K562 (cell line): ENCODE results near the gene RMND5B.

Experiments used
- CBFA2T3 ChIP-seq: fragments of 450-650 bp; IDR thresholded peaks from 2 replicates; pipeline ENCODE4 v1.6.1; 2017
- CBX5 ChIP-seq: IDR thresholded peaks from 2 replicates; pipeline ENCODE4 v1.6.1; 2014; ENCODE audit warnings: low read depth, borderline replicate concordance
- CTCF ChIP-seq, 3 experiments: IDR thresholded peaks in 2 of 3; conservative IDR thresholded peaks in 1 of 3; 2 replicates each; pipeline ENCODE4 v1.5.1; 2011 to 2012; ENCODE audit warnings: low read length in 3 of 3, mild to moderate bottlenecking in 3 of 3, control low read depth in 2 of 3, improper control_type of control experiment in 1 of 3, inconsistent platforms in 1 of 3, low read depth in 1 of 3, mixed read lengths in 1 of 3, moderate library complexity in 1 of 3; ENCODE audit not compliant: insufficient read depth in 2 of 3
- FOSL1 ChIP-seq: fragments of 200-800 bp; sonication (Bioruptor generic); conservative IDR thresholded peaks from 2 replicates; pipeline ENCODE4 v1.6.1; 2016; ENCODE audit warnings: missing genetic modification characterization, missing compliant biosample characterization
- GTF3C2 ChIP-seq: IDR thresholded peaks from 3 replicates; pipeline ENCODE4 v1.6.1; 2011; ENCODE audit warnings: borderline replicate concordance, mild to moderate bottlenecking, moderate library complexity; ENCODE audit not compliant: insufficient read length; ENCODE audit errors: extremely low read depth
- HDAC2 ChIP-seq: fragments of 450-650 bp; IDR thresholded peaks from 2 replicates; pipeline ENCODE4 v1.6.1; 2016; ENCODE audit warnings: mild to moderate bottlenecking
- KDM4B ChIP-seq, 2 experiments: fragments of 450-650 bp in 1 of 2; sonication (generic) in 1 of 2; IDR thresholded peaks; 2 replicates each; pipeline ENCODE4 v1.6.1; 2016 to 2017; ENCODE audit warnings: borderline replicate concordance in 2 of 2, antibody characterized with exemption in 1 of 2, low read depth in 1 of 2, mild to moderate bottlenecking in 1 of 2
- MAX ChIP-seq: sonication (generic); formaldehyde crosslinking; IDR thresholded peaks from 2 replicates; pipeline ENCODE4 v1.9.0; 2022; ENCODE audit warnings: mild to moderate bottlenecking, missing genetic modification reagents
- MTA3 ChIP-seq: fragments of 450-650 bp; formaldehyde crosslinking; IDR thresholded peaks from 2 replicates; pipeline ENCODE4 v1.6.1; 2017; ENCODE audit warnings: mild to moderate bottlenecking, borderline replicate concordance
- PHF8 ChIP-seq: fragments of 200-600 bp; sonication (generic); IDR thresholded peaks from 2 replicates; pipeline ENCODE4 v1.6.1; 2012; ENCODE audit warnings: mixed run types, mild to moderate bottlenecking, inconsistent platforms, low read length, moderate library complexity, borderline replicate concordance
- RB1 ChIP-seq: fragments of 450-650 bp; IDR thresholded peaks from 2 replicates; pipeline ENCODE4 v1.6.1; 2017; ENCODE audit warnings: low read depth, mild to moderate bottlenecking
- YY1 ChIP-seq, 3 experiments: IDR thresholded peaks; 2 replicates each; pipeline ENCODE4 v1.6.1; 2011; ENCODE audit warnings: low read length in 2 of 3, mild to moderate bottlenecking in 2 of 3, moderate library complexity in 2 of 3, borderline replicate concordance in 1 of 3, control low read depth in 1 of 3, low read depth in 1 of 3; ENCODE audit not compliant: insufficient read depth in 3 of 3, insufficient replicate concordance in 2 of 3, control insufficient read depth in 1 of 3, insufficient read length in 1 of 3; ENCODE audit errors: extremely low read depth in 1 of 3
- ZFP91 ChIP-seq: sonication (generic); formaldehyde crosslinking; IDR thresholded peaks from 2 replicates; pipeline ENCODE4 v1.8.0; 2022; ENCODE audit warnings: mild to moderate bottlenecking, missing genetic modification reagents
- ZNF232 ChIP-seq: sonication (generic); formaldehyde crosslinking; IDR thresholded peaks from 2 replicates; pipeline ENCODE4 v1.8.0; 2022; ENCODE audit warnings: mild to moderate bottlenecking, missing genetic modification reagents

- TF ChIP-seq GTF3C2 = no peak
- no peak for TF ChIP-seq CBX5
- TF ChIP-seq FOSL1 (tag) = no peak
- no peak for TF ChIP-seq YY1 (IDR thresholded peaks at IDR 0.05; ENCODE audit: borderline replicate concordance in 1 of 3, control insufficient read depth in 1 of 3, extremely low read depth in 1 of 3, insufficient read depth in 3 of 3, insufficient read length in 1 of 3, insufficient replicate concordance in 2 of 3, low read depth in 1 of 3, low read length in 2 of 3)
- TF ChIP-seq CTCF (IDR thresholded peaks at IDR 0.05 in 2 of 3, conservative IDR thresholded peaks at IDR 0.05 in 1 of 3; ENCODE audit: insufficient read depth in 2 of 3, low read depth in 1 of 3, low read length in 3 of 3) = no peak
- TF ChIP-seq HDAC2 = no peak
- TF ChIP-seq MAX (CRISPR knock-in tag) = no peak
- no peak for TF ChIP-seq ZFP91 (CRISPR knock-in tag)
- no peak for TF ChIP-seq KDM4B (IDR thresholded peaks at IDR 0.05; ENCODE audit: borderline replicate concordance in 2 of 2, low read depth in 1 of 2)
- TF ChIP-seq RB1 = no peak
- no peak for TF ChIP-seq MTA3
- TF ChIP-seq PHF8 = no peak
- TF ChIP-seq CBFA2T3 = no peak
- TF ChIP-seq ZNF232 (CRISPR knock-in tag) = no peak
These were observed 20.3 kb upstream of the RMND5B start for GRCh38 chr5:178110511-178110910.
